ENCODE data around the gene TUBAL3.

- no peak for TF ChIP-seq CTCF (IDR thresholded peaks at IDR 0.05)
- no peak for TF ChIP-seq POLR2A (IDR thresholded peaks at IDR 0.05)
Measured at GRCh38 chr10:5442990-5443370, 38.4 kb upstream of the TUBAL3 start.

Measured in adrenal gland (tissue), 5 donors.